ENCODE results near the gene ABCB10.

- TF ChIP-seq ZNF274 (IDR thresholded peaks at IDR 0.05; ENCODE audit: low read depth, low read length) (no peak), YY1 (IDR thresholded peaks at IDR 0.05; ENCODE audit: insufficient read depth, insufficient read length) (no peak)
These were observed 28.9 kb downstream of the ABCB10 start for GRCh38 chr1:229529639-229530038.
